SU-DHL-6 (cell line): ENCODE data around the gene ARHGAP21.
"Not testable (repeated sequence)": the region's sequence is repeated elsewhere in the genome, so short reads cannot be mapped to it uniquely, and the experiment has no call there.

Experiments used
- CTCF ChIP-seq: fragments of 200-600 bp; sonication (generic); IDR thresholded peaks from one replicate; pipeline ENCODE4 v1.5.1; 2017; ENCODE audit warnings: antibody characterized with exemption, mild to moderate bottlenecking, low read length, moderate library complexity; ENCODE audit not compliant: insufficient read depth, poor library complexity, severe bottlenecking
- EZH2phosphoT487 ChIP-seq: fragments of 200-600 bp; sonication (generic), shearing (Covaris generic); conservative IDR thresholded peaks from 2 replicates; pipeline ENCODE4 v1.6.1; 2018; ENCODE audit warnings: mild to moderate bottlenecking, antibody characterized with exemption, low read length, moderate library complexity, mixed read lengths

- TF ChIP-seq CTCF, EZH2phosphoT487: not testable (repeated sequence)
Observed at GRCh38 chr10:24619994-24620310, 103.7 kb downstream of the ARHGAP21 start.
